HepG2 (cell line): Measurements from ENCODE around the gene CTNNA2. TPM values are rescaled to one million over a fixed set of nuclear protein-coding genes. Genes with fewer than 3 reads are reported as not detected.

Experiments used
- ATAC-seq: fragments of 200-7000 bp; cut with Tn5 transposase; 3 replicates; pipeline ENCODE4 v1.9.1; 2020; ENCODE audit warnings: mild to moderate bottlenecking, moderate library complexity
- BruUV-seq: library from RNA; stranded (reverse); fragments of 400-500 nt; replicated peaks from 2 replicates; lab custom pipeline; 2021; lab: Mats Ljungman, UMichigan
- CTCF ChIA-PET: fragments of 300-600 bp; formaldehyde crosslinking; extraction: SDS; loops from one replicate; lab custom pipeline; 2021; ENCODE audit warnings: low total read pairs, inconsistent platforms, low intra/inter-chr PET ratio; lab: Yijun Ruan, JAX
- POLR2A ChIA-PET: fragments of 350-600 bp; sonication (Branson Sonifier 250); formaldehyde crosslinking; loops from one replicate; lab custom pipeline; 2020; ENCODE audit warnings: antibody characterized with exemption, inconsistent platforms; lab: Yijun Ruan, JAX
- DNase-seq: peaks from one replicate; pipeline ENCODE4 v3.0.0-alpha.2; 2015; ENCODE audit warnings: low spot score
- FAIRE-seq: peaks from 3 replicates; lab custom pipeline; 2011; peaks lifted over from hg19 to GRCh38; lab: Jason Lieb, UNC
- H2AFZ ChIP-seq: one replicate; pipeline ENCODE4 v1.6.1; 2011; ENCODE audit warnings: low read length, inconsistent platforms
- H3K27ac ChIP-seq: fragments of 300-600 bp; 3 replicates; pipeline ENCODE4 v1.8.0; 2011; ENCODE audit warnings: mixed run types, mild to moderate bottlenecking, mixed read lengths, low read length, inconsistent platforms; ENCODE audit not compliant: insufficient read depth; ENCODE audit errors: extremely low read length
- H3K27me3 ChIP-seq, 2 experiments: fragments of 200-600 bp in 1 of 2; 2 replicates in 1 of 2; 3 replicates in 1 of 2; pipeline versions ENCODE4 v1.6.0 to v1.8.0; 2011; ENCODE audit warnings: low read length in 2 of 2, mild to moderate bottlenecking in 2 of 2, moderate library complexity in 2 of 2, inconsistent platforms in 1 of 2; ENCODE audit not compliant: insufficient read depth in 2 of 2, control insufficient read depth in 1 of 2
- H3K36me3 ChIP-seq, 2 experiments: fragments of 200-600 bp in 1 of 2; replicated peaks in 1 of 2; 2 replicates in 1 of 2; 3 replicates in 1 of 2; pipeline versions ENCODE4 v1.5.1 to v1.8.0; 2011; ENCODE audit warnings: low read length in 2 of 2, inconsistent platforms in 1 of 2; ENCODE audit not compliant: insufficient read depth in 2 of 2, control insufficient read depth in 1 of 2
- H3K4me1 ChIP-seq: 2 replicates; pipeline ENCODE4 v1.5.1; 2012; ENCODE audit warnings: low read length, inconsistent platforms; ENCODE audit not compliant: insufficient read depth
- H3K4me2 ChIP-seq: 2 replicates; pipeline ENCODE4 v1.6.0; 2011; ENCODE audit warnings: low read depth, low read length, inconsistent platforms
- H3K4me3 ChIP-seq, 3 experiments: fragments of 200-600 bp in 1 of 3; sonication (generic), shearing (Covaris generic) in 1 of 3; replicated peaks in 1 of 3; 2 replicates each; pipeline ENCODE4 v1.5.1; 2011 to 2016; ENCODE audit warnings: low read length in 3 of 3, inconsistent platforms in 2 of 3, low read depth in 2 of 3, mild to moderate bottlenecking in 2 of 3, control low read depth in 1 of 3, mixed read lengths in 1 of 3; ENCODE audit not compliant: insufficient read depth in 1 of 3
- H3K79me2 ChIP-seq: one replicate; pipeline ENCODE4 v1.6.1; 2011; ENCODE audit warnings: low read length, inconsistent platforms; ENCODE audit not compliant: insufficient read depth
- H3K9ac ChIP-seq: 2 replicates; pipeline ENCODE4 v1.6.0; 2011; ENCODE audit warnings: mild to moderate bottlenecking, low read depth, low read length, inconsistent platforms; ENCODE audit not compliant: insufficient read depth
- H3K9me3 ChIP-seq: 2 replicates; pipeline ENCODE4 v1.5.1; 2012; ENCODE audit warnings: mild to moderate bottlenecking, low read length
- H4K20me1 ChIP-seq: 2 replicates; pipeline ENCODE4 v1.6.0; 2011; ENCODE audit warnings: inconsistent platforms, mild to moderate bottlenecking, low read length, moderate library complexity; ENCODE audit not compliant: insufficient read depth
- FOXP1 ChIP-seq, 2 experiments: fragments of 450-650 bp in 1 of 2; IDR thresholded peaks; 2 replicates each; pipeline ENCODE4 v1.6.1; 2017 to 2018; ENCODE audit warnings: antibody characterized with exemption in 1 of 2
- KAT8 ChIP-seq: IDR thresholded peaks from 2 replicates; pipeline ENCODE4 v1.6.1; 2016; ENCODE audit warnings: missing genetic modification reagents, missing compliant biosample characterization
- MBD4 ChIP-seq: IDR thresholded peaks from 2 replicates; pipeline ENCODE4 v1.6.1; 2012; ENCODE audit warnings: low read length, inconsistent platforms, borderline replicate concordance
- MXD3 ChIP-seq: IDR thresholded peaks from 2 replicates; pipeline ENCODE4 v1.6.1; 2016; ENCODE audit warnings: mild to moderate bottlenecking, missing biosample characterization, missing genetic modification reagents
- MXI1 ChIP-seq: IDR thresholded peaks from 3 replicates; pipeline ENCODE4 v1.6.1; 2012; ENCODE audit warnings: low read depth, low read length, inconsistent platforms, borderline replicate concordance
- MYPOP ChIP-seq: sonication (generic); formaldehyde crosslinking; IDR thresholded peaks from 2 replicates; pipeline ENCODE4 v1.8.1; 2023; ENCODE audit warnings: mild to moderate bottlenecking, moderate library complexity, missing genetic modification reagents
- PLRG1 ChIP-seq: fragments of 450-650 bp; conservative IDR thresholded peaks from 2 replicates; pipeline ENCODE4 v1.6.1; 2016
- ZNF800 ChIP-seq: sonication (generic); formaldehyde crosslinking; IDR thresholded peaks from 2 replicates; pipeline ENCODE4 v1.4.0; 2020; ENCODE audit warnings: missing genetic modification reagents
- WGBS: methylation state at CpG from one replicate; pipeline ENCODE4 v1.1.6; 2017; ENCODE audit warnings: low lambda C conversion rate; 5-methylcytosine and 5-hydroxymethylcytosine counted together
- in situ Hi-C: cut with HindIII; loops from 2 replicates; pipeline ENCODE4 v1.10.0; 2017; ENCODE audit warnings: low pct_unique_long_range_greater_than_20kb; ENCODE audit not compliant: extremely low pct_ligation_motif_present
- intact Hi-C: fragments of 100-400 bp; cut with micrococcal nuclease; formaldehyde crosslinking; loops from one replicate; pipeline ENCODE4 v1.10.0; 2022; ENCODE audit not compliant: unreplicated experiment
- polyA plus RNA-seq, 8 experiments: library from polyadenylated mRNA; depleted of rRNA in 3 of 8; stranded (reverse) in 7 of 8; unstranded in 1 of 8; fragments of >200 nt; fragmentation: Illumina TruSeq in 4 of 8; extraction: Trizol in 4 of 8; gene quantifications; 2 replicates each; pipeline versions ENCODE4 v1.2.1 to v1.2.3, GENCODE V29; 2011 to 2016; ENCODE audit warnings: low read depth in 4 of 8, missing spikeins in 1 of 8, mixed read lengths in 1 of 8; ENCODE audit not compliant: insufficient read depth in 1 of 8
- total RNA-seq, 5 experiments: library from RNA; depleted of rRNA; stranded (reverse); fragments of >200 nt; fragmentation: Illumina TruSeq; extraction: Trizol; gene quantifications; 2 replicates each; pipeline ENCODE4 v1.2.3, GENCODE V29; 2016; ENCODE audit warnings: low read depth in 1 of 5
- TF ChIP-seq, protein P1 (sequence below): sonication (generic); formaldehyde crosslinking; IDR thresholded peaks from one replicate; pipeline ENCODE4 v1.5.1; 2020; ENCODE audit warnings: mild to moderate bottlenecking, missing genetic modification reagents; ENCODE audit errors: not compliant biosample characterization

CTNNA2 gene
- total and polyA plus RNA-seq, 2 of the 13 experiments (the other 11 are each of a cell fraction or from before 2014, with no cell fraction given) = not detected

- 72% methylated on average over 2 of the region's 2 CpGs for WGBS
- no peak for DNase-seq
- H3K36me3 ChIP-seq = no peaks in the 10 kb centered on the region
- intact Hi-C loops = no loop called here
- H3K9ac ChIP-seq = no peak overlapping the region
- no peak overlapping the region for H3K4me3 ChIP-seq
- no peak for ATAC-seq
- in situ Hi-C loops = no loop called here
- no TSS peak for BruUV-seq
- no peaks in the 10 kb centered on the region for H3K9me3 ChIP-seq
- no peak overlapping the region for H3K4me2 ChIP-seq
- H3K27ac ChIP-seq = no peak overlapping the region
- ChIA-PET POLR2A (no interaction called here), CTCF (no interaction called here)
- no peaks in the 10 kb centered on the region for H3K27me3 ChIP-seq
- no peaks in the 10 kb centered on the region for H3K79me2 ChIP-seq
- no peak overlapping the region for H2AFZ ChIP-seq
- no peaks in the 10 kb centered on the region for H3K4me1 ChIP-seq
- no peaks in the 10 kb centered on the region for H4K20me1 ChIP-seq
- no peak for FAIRE-seq
- TF ChIP-seq KAT8 (CRISPR knock-in tag) = no peak
- TF ChIP-seq ZNF800 = no peak
- TF ChIP-seq MBD4 = no peak
- no peak for TF ChIP-seq MXI1
- TF ChIP-seq, protein P1, sequence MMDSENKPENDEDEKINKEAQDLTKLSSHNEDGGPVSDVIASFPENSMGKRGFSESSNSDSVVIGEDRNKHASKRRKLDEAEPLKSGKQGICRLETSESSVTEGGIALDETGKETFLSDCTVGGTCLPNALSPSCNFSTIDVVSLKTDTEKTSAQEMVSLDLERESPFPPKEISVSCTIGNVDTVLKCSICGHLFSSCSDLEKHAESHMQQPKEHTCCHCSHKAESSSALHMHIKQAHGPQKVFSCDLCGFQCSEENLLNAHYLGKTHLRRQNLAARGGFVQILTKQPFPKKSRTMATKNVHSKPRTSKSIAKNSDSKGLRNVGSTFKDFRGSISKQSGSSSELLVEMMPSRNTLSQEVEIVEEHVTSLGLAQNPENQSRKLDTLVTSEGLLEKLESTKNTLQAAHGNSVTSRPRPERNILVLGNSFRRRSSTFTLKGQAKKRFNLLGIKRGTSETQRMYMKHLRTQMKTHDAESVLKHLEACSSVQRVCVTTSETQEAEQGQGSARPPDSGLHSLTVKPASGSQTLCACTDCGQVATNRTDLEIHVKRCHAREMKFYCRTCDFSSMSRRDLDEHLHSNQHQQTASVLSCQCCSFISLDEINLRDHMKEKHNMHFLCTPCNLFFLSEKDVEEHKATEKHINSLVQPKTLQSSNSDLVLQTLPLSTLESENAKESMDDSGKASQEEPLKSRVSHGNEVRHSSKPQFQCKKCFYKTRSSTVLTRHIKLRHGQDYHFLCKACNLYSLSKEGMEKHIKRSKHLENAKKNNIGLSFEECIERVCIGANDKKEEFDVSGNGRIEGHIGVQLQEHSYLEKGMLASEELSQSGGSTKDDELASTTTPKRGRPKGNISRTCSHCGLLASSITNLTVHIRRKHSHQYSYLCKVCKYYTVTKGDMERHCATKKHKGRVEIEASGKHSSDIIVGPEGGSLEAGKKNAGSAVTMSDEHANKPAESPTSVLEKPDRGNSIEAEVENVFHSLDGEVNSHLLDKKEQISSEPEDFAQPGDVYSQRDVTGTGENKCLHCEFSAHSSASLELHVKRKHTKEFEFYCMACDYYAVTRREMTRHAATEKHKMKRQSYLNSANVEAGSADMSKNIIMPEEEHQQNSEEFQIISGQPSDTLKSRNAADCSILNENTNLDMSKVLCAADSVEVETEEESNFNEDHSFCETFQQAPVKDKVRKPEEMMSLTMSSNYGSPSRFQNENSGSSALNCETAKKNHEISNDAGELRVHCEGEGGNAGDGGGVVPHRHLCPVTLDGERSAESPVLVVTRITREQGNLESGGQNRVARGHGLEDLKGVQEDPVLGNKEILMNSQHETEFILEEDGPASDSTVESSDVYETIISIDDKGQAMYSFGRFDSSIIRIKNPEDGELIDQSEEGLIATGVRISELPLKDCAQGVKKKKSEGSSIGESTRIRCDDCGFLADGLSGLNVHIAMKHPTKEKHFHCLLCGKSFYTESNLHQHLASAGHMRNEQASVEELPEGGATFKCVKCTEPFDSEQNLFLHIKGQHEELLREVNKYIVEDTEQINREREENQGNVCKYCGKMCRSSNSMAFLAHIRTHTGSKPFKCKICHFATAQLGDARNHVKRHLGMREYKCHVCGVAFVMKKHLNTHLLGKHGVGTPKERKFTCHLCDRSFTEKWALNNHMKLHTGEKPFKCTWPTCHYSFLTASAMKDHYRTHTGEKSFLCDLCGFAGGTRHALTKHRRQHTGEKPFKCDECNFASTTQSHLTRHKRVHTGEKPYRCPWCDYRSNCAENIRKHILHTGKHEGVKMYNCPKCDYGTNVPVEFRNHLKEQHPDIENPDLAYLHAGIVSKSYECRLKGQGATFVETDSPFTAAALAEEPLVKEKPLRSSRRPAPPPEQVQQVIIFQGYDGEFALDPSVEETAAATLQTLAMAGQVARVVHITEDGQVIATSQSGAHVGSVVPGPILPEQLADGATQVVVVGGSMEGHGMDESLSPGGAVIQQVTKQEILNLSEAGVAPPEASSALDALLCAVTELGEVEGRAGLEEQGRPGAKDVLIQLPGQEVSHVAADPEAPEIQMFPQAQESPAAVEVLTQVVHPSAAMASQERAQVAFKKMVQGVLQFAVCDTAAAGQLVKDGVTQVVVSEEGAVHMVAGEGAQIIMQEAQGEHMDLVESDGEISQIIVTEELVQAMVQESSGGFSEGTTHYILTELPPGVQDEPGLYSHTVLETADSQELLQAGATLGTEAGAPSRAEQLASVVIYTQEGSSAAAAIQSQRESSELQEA (CRISPR knock-in tag) = no peak
- no peak for TF ChIP-seq MXD3 (CRISPR knock-in tag)
- no peak for TF ChIP-seq PLRG1
- TF ChIP-seq MYPOP (CRISPR knock-in tag) = no peak
- no peak for TF ChIP-seq FOXP1 (IDR thresholded peaks at IDR 0.05)
- TF ChIP-seq FOXP1 (CRISPR knock-in tag; IDR thresholded peaks at IDR 0.05) = no peak
Observed at GRCh38 chr2:80054346-80054675, 541.5 kb downstream of the CTNNA2 start.
